Measurements from ENCODE around the gene ASTN2. TPM values are rescaled to one million over a fixed set of nuclear protein-coding genes. Genes with fewer than 3 reads are reported as not detected.

ASTN2 gene
- total and polyA plus RNA-seq, 2 experiments from 2014 or later = 5.6 to 7.7 TPM

- H3K9me3 ChIP-seq (ENCODE audit: low read depth) = no peaks in the 10 kb centered on the region
- H3K27ac ChIP-seq = no peak overlapping the region
These were observed 485.2 kb downstream of the ASTN2 start for GRCh38 chr9:116929621-116930020.

GRCh38 chr9:116928884-116929283 lies 486.0 kb downstream of the ASTN2 start:
- no peak for TF ChIP-seq CTCF (IDR thresholded peaks at IDR 0.05; ENCODE audit: low read depth, low read length)
- H3K27me3 ChIP-seq = no peaks in the 10 kb centered on the region
- no peak overlapping the region for H3K27ac ChIP-seq
- H3K4me1 ChIP-seq (ENCODE audit: low read depth) = no peaks in the 10 kb centered on the region
- no peaks in the 10 kb centered on the region for H3K36me3 ChIP-seq
- DNase-seq (ENCODE audit: low read depth in 1 of 2, low spot score in 1 of 2) = no peak
- H3K4me3 ChIP-seq = no peak overlapping the region
- H3K9me3 ChIP-seq (ENCODE audit: low read depth) = no peaks in the 10 kb centered on the region

More at GRCh38 chr9:116929621-116930020, 485.2 kb downstream of the ASTN2 start:
- Histone ChIP-seq H3K27me3 (no peaks in the 10 kb centered on the region), H3K4me1 (ENCODE audit: low read depth) (no peaks in the 10 kb centered on the region), H3K36me3 (no peaks in the 10 kb centered on the region), H3K4me3 (no peak overlapping the region)
- no peak for DNase-seq (ENCODE audit: low read depth in 1 of 2, low spot score in 1 of 2)
- no peak for TF ChIP-seq CTCF (IDR thresholded peaks at IDR 0.05; ENCODE audit: low read depth, low read length)

GRCh38 chr9:116928289-116928688 lies 486.6 kb downstream of the ASTN2 start:
- Histone ChIP-seq H3K4me3 (no peak overlapping the region), H3K27ac (no peak overlapping the region), H3K27me3 (no peaks in the 10 kb centered on the region), H3K4me1 (ENCODE audit: low read depth) (no peaks in the 10 kb centered on the region), H3K9me3 (ENCODE audit: low read depth) (no peaks in the 10 kb centered on the region), H3K36me3 (no peaks in the 10 kb centered on the region)
- TF ChIP-seq CTCF (IDR thresholded peaks at IDR 0.05; ENCODE audit: low read depth, low read length) = no peak
- no peak for DNase-seq (ENCODE audit: low read depth in 1 of 2, low spot score in 1 of 2)

- TF ChIP-seq CTCF (IDR thresholded peaks at IDR 0.05; ENCODE audit: low read depth, low read length) = no peak
- no peaks in the 10 kb centered on the region for H3K9me3 ChIP-seq (ENCODE audit: low read depth)
- no peaks in the 10 kb centered on the region for H3K36me3 ChIP-seq
- H3K27ac ChIP-seq = no peak overlapping the region
- DNase-seq (ENCODE audit: low read depth in 1 of 2, low spot score in 1 of 2) = no peak
- no peaks in the 10 kb centered on the region for H3K27me3 ChIP-seq
- H3K4me3 ChIP-seq = no peak overlapping the region
- H3K4me1 ChIP-seq (ENCODE audit: low read depth) = no peaks in the 10 kb centered on the region
These were observed 487.1 kb downstream of the ASTN2 start for GRCh38 chr9:116927726-116928125.

- Histone ChIP-seq H3K36me3 (no peaks in the 10 kb centered on the region), H3K27me3 (no peaks in the 10 kb centered on the region), H3K4me1 (ENCODE audit: low read depth) (no peaks in the 10 kb centered on the region), H3K27ac (no peak overlapping the region), H3K4me3 (no peak overlapping the region), H3K9me3 (ENCODE audit: low read depth) (no peaks in the 10 kb centered on the region)
- DNase-seq (ENCODE audit: low read depth in 1 of 2, low spot score in 1 of 2) = no peak
- TF ChIP-seq CTCF (IDR thresholded peaks at IDR 0.05; ENCODE audit: low read depth, low read length) = no peak
These were observed 489.7 kb downstream of the ASTN2 start for GRCh38 chr9:116925121-116925520.
